HepG2 (cell line): ENCODE measurements around the gene STX1B. TPM values are rescaled to one million over a fixed set of nuclear protein-coding genes. Genes with fewer than 3 reads are reported as not detected.

Source experiments
- BORCS8-MEF2B ChIP-seq: sonication (generic); formaldehyde crosslinking; IDR thresholded peaks from 2 replicates; pipeline ENCODE4 v1.8.0; 2022; ENCODE audit warnings: mild to moderate bottlenecking, missing genetic modification reagents
- GATAD2A ChIP-seq: IDR thresholded peaks from 2 replicates; pipeline ENCODE4 v1.6.1; 2016
- HIVEP1 ChIP-seq: sonication (generic); formaldehyde crosslinking; IDR thresholded peaks from 2 replicates; pipeline ENCODE4 v1.4.0; 2020; ENCODE audit warnings: mild to moderate bottlenecking, missing genetic modification reagents
- HOXA7 ChIP-seq: sonication (generic); formaldehyde crosslinking; IDR thresholded peaks from 2 replicates; pipeline ENCODE4 v1.8.1; 2022; ENCODE audit warnings: mild to moderate bottlenecking, missing genetic modification reagents, moderate library complexity
- HOXA9 ChIP-seq: sonication (generic); formaldehyde crosslinking; IDR thresholded peaks from 2 replicates; pipeline ENCODE4 v1.8.1; 2022; ENCODE audit warnings: missing genetic modification reagents, mild to moderate bottlenecking, moderate library complexity, borderline replicate concordance
- NFYB ChIP-seq: sonication (generic); formaldehyde crosslinking; IDR thresholded peaks from 2 replicates; pipeline ENCODE4 v1.4.0; 2020; ENCODE audit warnings: missing genetic modification reagents
- PCBP1 ChIP-seq: fragments of 200-400 bp; formaldehyde crosslinking; IDR thresholded peaks from 2 replicates; pipeline ENCODE4 v1.6.1; 2017; ENCODE audit warnings: mild to moderate bottlenecking, low read depth, low read length, borderline replicate concordance
- RBM22 ChIP-seq: fragments of 200-400 bp; formaldehyde crosslinking; optimal IDR thresholded peaks from 2 replicates; pipeline ENCODE3; 2017; ENCODE audit warnings: mild to moderate bottlenecking, low read length, moderate library complexity
- SIN3A ChIP-seq: IDR thresholded peaks from 2 replicates; pipeline ENCODE4 v1.6.1; 2011; ENCODE audit warnings: low read depth, mild to moderate bottlenecking, control low read depth, low read length, borderline replicate concordance
- SP4 ChIP-seq: sonication (generic); formaldehyde crosslinking; IDR thresholded peaks from 2 replicates; pipeline ENCODE4 v1.8.1; 2023; ENCODE audit warnings: mild to moderate bottlenecking, missing genetic modification reagents
- ZBTB38 ChIP-seq: sonication (generic); formaldehyde crosslinking; IDR thresholded peaks from 2 replicates; pipeline ENCODE4 v1.5.1; 2020; ENCODE audit warnings: mild to moderate bottlenecking, missing genetic modification reagents
- ZFP90 ChIP-seq: sonication (generic); formaldehyde crosslinking; IDR thresholded peaks from 2 replicates; pipeline ENCODE4 v1.8.0; 2022; ENCODE audit warnings: missing genetic modification reagents, mild to moderate bottlenecking, inconsistent platforms, borderline replicate concordance
- ZNF17 ChIP-seq: sonication (generic); formaldehyde crosslinking; IDR thresholded peaks from 2 replicates; pipeline ENCODE4 v1.5.0; 2020; ENCODE audit warnings: mild to moderate bottlenecking, missing genetic modification reagents
- ZNF350 ChIP-seq: sonication (generic); formaldehyde crosslinking; IDR thresholded peaks from 2 replicates; pipeline ENCODE4 v1.4.0; 2020; ENCODE audit warnings: mild to moderate bottlenecking, low read depth, missing genetic modification reagents, borderline replicate concordance
- polyA plus RNA-seq, 8 experiments: library from polyadenylated mRNA; depleted of rRNA in 3 of 8; stranded (reverse) in 7 of 8; unstranded in 1 of 8; fragments of >200 nt; fragmentation: Illumina TruSeq in 4 of 8; extraction: Trizol in 4 of 8; gene quantifications; 2 replicates each; pipeline versions ENCODE4 v1.2.1 to v1.2.3, GENCODE V29; 2011 to 2016; ENCODE audit warnings: low read depth in 4 of 8, missing spikeins in 1 of 8, mixed read lengths in 1 of 8; ENCODE audit not compliant: insufficient read depth in 1 of 8
- total RNA-seq, 5 experiments: library from RNA; depleted of rRNA; stranded (reverse); fragments of >200 nt; fragmentation: Illumina TruSeq; extraction: Trizol; gene quantifications; 2 replicates each; pipeline ENCODE4 v1.2.3, GENCODE V29; 2016; ENCODE audit warnings: low read depth in 1 of 5
- TF ChIP-seq, protein P1 (sequence below): sonication (generic); formaldehyde crosslinking; IDR thresholded peaks from 2 replicates; pipeline ENCODE4 v1.5.0; 2020; ENCODE audit warnings: mild to moderate bottlenecking, missing genetic modification reagents, moderate library complexity
- TF ChIP-seq, protein P2 (sequence below): sonication (generic); formaldehyde crosslinking; IDR thresholded peaks from 2 replicates; pipeline ENCODE4 v1.8.0; 2022; ENCODE audit warnings: mild to moderate bottlenecking, missing genetic modification reagents; ENCODE audit not compliant: insufficient replicate concordance
- TF ChIP-seq, protein P3 (sequence below): sonication (generic); formaldehyde crosslinking; IDR thresholded peaks from 2 replicates; pipeline ENCODE4; 2020; ENCODE audit warnings: missing genetic modification reagents, mild to moderate bottlenecking, borderline replicate concordance
- TF ChIP-seq, protein P4 (sequence below): sonication (generic); formaldehyde crosslinking; IDR thresholded peaks from 2 replicates; pipeline ENCODE4 v1.5.1; 2020; ENCODE audit warnings: mild to moderate bottlenecking, missing genetic modification reagents, moderate library complexity
- TF ChIP-seq, protein P5 (sequence below): sonication (generic); formaldehyde crosslinking; IDR thresholded peaks from 2 replicates; pipeline ENCODE4 v1.8.1; 2023; ENCODE audit warnings: mild to moderate bottlenecking, missing genetic modification reagents

STX1B gene
- total and polyA plus RNA-seq, 2 of the 13 experiments (the other 11 are each of a cell fraction or from before 2014, with no cell fraction given) = 2.1 to 3.0 TPM

DNA sequence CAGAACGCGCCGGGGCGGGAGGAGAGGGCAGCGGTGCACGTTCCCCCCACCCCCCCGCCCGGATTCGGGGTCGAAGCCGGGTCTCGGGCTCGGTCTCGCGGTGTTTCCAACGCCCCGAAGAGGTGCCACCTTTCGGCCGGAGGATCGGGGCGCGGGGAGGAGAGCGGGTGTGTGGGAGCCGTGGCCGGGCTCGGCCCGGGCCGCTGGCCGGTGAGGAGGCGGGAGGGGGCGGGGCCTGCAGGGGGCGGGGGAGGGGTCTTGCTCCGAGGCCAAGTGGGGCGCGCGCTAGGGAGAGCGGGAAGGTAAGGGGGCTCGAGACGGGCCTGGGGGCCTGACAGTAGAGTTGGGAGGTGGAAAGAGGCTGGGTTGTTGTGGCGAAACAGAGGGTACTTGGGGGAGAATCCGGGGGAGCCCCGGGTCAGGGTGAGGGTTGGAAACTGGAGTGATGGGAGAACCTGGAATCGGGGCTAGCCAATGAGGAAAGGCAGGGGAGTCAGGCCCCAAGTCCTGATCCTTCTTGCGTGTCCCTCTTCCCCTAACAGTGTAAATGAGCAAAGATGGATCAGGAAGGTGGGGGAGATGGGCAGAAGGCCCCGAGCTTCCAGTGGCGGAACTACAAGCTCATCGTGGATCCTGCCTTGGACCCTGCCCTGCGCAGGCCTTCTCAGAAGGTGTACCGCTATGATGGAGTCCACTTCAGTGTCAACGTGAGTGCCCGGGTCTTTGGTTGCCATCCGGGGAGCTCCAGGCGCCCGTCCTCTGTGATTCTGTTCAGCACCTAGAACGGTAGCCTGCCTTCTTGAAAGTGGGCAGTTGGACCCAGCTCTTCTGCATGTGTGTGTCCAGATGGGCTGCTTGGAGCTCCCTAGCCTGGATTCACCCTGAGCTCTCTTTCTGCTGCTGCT, 52.0 kb downstream of the STX1B start (continued):
- TF ChIP-seq, protein P1, sequence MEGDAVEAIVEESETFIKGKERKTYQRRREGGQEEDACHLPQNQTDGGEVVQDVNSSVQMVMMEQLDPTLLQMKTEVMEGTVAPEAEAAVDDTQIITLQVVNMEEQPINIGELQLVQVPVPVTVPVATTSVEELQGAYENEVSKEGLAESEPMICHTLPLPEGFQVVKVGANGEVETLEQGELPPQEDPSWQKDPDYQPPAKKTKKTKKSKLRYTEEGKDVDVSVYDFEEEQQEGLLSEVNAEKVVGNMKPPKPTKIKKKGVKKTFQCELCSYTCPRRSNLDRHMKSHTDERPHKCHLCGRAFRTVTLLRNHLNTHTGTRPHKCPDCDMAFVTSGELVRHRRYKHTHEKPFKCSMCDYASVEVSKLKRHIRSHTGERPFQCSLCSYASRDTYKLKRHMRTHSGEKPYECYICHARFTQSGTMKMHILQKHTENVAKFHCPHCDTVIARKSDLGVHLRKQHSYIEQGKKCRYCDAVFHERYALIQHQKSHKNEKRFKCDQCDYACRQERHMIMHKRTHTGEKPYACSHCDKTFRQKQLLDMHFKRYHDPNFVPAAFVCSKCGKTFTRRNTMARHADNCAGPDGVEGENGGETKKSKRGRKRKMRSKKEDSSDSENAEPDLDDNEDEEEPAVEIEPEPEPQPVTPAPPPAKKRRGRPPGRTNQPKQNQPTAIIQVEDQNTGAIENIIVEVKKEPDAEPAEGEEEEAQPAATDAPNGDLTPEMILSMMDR (CRISPR knock-in tag) = peak; percentile 13; the same call in 1 of the 2 replicates
- TF ChIP-seq ZNF17 (CRISPR knock-in tag) (no peak), HOXA9 (CRISPR knock-in tag) (0 out of 2 replicates have a peak, but pooled peaks have one; percentile 9), GATAD2A (CRISPR knock-in tag) (no peak), ZBTB38 (CRISPR knock-in tag) (peak; percentile 34; the same call in 1 of the 2 replicates), SIN3A (0 out of 2 replicates have a peak, but pooled peaks have one; percentile 19), ZNF350 (0 out of 2 replicates have a peak, but pooled peaks have one; percentile 18), HOXA7 (no peak), HIVEP1 (CRISPR knock-in tag) (0 out of 2 replicates have a peak, but pooled peaks have one; percentile 53), BORCS8-MEF2B (CRISPR knock-in tag) (0 out of 2 replicates have a peak, but pooled peaks have one; percentile 30), PCBP1 (0 out of 2 replicates have a peak, but pooled peaks have one; percentile 37), SP4 (CRISPR knock-in tag) (no peak), RBM22 (no peak), ZFP90 (CRISPR knock-in tag) (0 out of 2 replicates have a peak, but pooled peaks have one; percentile 1), NFYB (CRISPR knock-in tag) (0 out of 2 replicates have a peak, but pooled peaks have one; percentile 11)
- TF ChIP-seq, protein P2, sequence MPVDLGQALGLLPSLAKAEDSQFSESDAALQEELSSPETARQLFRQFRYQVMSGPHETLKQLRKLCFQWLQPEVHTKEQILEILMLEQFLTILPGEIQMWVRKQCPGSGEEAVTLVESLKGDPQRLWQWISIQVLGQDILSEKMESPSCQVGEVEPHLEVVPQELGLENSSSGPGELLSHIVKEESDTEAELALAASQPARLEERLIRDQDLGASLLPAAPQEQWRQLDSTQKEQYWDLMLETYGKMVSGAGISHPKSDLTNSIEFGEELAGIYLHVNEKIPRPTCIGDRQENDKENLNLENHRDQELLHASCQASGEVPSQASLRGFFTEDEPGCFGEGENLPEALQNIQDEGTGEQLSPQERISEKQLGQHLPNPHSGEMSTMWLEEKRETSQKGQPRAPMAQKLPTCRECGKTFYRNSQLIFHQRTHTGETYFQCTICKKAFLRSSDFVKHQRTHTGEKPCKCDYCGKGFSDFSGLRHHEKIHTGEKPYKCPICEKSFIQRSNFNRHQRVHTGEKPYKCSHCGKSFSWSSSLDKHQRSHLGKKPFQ (CRISPR knock-in tag) = peak; percentile 34
- TF ChIP-seq, protein P3, sequence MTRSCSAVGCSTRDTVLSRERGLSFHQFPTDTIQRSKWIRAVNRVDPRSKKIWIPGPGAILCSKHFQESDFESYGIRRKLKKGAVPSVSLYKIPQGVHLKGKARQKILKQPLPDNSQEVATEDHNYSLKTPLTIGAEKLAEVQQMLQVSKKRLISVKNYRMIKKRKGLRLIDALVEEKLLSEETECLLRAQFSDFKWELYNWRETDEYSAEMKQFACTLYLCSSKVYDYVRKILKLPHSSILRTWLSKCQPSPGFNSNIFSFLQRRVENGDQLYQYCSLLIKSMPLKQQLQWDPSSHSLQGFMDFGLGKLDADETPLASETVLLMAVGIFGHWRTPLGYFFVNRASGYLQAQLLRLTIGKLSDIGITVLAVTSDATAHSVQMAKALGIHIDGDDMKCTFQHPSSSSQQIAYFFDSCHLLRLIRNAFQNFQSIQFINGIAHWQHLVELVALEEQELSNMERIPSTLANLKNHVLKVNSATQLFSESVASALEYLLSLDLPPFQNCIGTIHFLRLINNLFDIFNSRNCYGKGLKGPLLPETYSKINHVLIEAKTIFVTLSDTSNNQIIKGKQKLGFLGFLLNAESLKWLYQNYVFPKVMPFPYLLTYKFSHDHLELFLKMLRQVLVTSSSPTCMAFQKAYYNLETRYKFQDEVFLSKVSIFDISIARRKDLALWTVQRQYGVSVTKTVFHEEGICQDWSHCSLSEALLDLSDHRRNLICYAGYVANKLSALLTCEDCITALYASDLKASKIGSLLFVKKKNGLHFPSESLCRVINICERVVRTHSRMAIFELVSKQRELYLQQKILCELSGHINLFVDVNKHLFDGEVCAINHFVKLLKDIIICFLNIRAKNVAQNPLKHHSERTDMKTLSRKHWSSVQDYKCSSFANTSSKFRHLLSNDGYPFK = 0 out of 2 replicates have a peak, but pooled peaks have one; percentile 38
- TF ChIP-seq, protein P4, sequence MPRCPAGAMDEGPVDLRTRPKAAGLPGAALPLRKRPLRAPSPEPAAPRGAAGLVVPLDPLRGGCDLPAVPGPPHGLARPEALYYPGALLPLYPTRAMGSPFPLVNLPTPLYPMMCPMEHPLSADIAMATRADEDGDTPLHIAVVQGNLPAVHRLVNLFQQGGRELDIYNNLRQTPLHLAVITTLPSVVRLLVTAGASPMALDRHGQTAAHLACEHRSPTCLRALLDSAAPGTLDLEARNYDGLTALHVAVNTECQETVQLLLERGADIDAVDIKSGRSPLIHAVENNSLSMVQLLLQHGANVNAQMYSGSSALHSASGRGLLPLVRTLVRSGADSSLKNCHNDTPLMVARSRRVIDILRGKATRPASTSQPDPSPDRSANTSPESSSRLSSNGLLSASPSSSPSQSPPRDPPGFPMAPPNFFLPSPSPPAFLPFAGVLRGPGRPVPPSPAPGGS (CRISPR knock-in tag) = 0 out of 2 replicates have a peak, but pooled peaks have one; percentile 41
- TF ChIP-seq, protein P5, sequence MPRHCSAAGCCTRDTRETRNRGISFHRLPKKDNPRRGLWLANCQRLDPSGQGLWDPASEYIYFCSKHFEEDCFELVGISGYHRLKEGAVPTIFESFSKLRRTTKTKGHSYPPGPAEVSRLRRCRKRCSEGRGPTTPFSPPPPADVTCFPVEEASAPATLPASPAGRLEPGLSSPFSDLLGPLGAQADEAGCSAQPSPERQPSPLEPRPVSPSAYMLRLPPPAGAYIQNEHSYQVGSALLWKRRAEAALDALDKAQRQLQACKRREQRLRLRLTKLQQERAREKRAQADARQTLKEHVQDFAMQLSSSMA (CRISPR knock-in tag) = peak; percentile 37; the same call in 1 of the 2 replicates
